ENCODE data around the gene MUCL1.

MUCL1 gene

GRCh38 chr12:54891717-54892478, 37.6 kb downstream of the MUCL1 start:
- in situ Hi-C loops (cut with HindIII; ENCODE audit: low sequenced_read_pairs), result no loop called here

Measured in DLD1 (cell line).